ENCODE measurements around the gene COL8A1. TPM values are rescaled to one million over a fixed set of nuclear protein-coding genes. Genes with fewer than 3 reads are reported as not detected.

The COL8A1 gene
- total and polyA plus RNA-seq, 9 of the 15 experiments (the other 6 are each of a cell fraction or from before 2014, with no cell fraction given): 0.07 TPM; not detected in 8

DNA sequence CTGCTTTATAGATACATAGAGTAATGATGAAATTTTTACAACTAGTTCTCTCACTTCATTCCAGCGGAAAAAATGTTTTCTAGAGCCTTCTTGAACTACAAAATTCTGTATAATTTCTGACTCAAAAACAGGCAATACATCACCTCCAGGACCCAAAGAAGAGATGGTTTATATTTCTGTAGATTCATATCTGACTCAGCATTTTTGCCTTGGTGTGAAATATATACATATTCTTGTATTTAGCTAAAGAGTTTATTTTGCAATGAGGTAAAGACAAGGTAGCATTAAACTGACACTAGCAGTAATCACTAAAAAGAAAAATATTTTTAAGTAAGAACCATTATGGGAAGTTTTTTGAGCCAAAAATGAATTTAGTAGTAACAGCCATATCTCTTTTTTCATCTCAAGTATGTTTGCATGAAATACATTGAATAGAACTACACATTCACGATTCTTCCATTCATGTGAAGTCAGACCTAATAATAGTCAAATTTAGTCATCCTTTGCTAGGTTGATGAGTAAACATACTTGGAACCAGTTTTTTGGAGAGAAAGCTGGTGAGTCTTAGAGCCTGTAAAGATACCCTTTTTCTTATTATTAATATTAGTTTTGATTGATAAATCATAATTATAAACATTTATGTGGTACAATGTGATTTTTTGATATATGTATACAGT lies 31.6 kb downstream of the COL8A1 start:
- Histone ChIP-seq H3K27me3 (ENCODE audit: control insufficient read depth in 2 of 2, insufficient read depth in 2 of 2, low read length in 2 of 2) (no peaks in the 10 kb centered on the region), H3K4me1 (replicated peaks in 1 of 2; ENCODE audit: control insufficient read depth in 2 of 2, insufficient read depth in 2 of 2, low read length in 2 of 2) (no peaks in the 10 kb centered on the region), H3K27ac (ENCODE audit: extremely low read depth, low read depth, low read length) (no peak overlapping the region), H3K9me1 (ENCODE audit: control insufficient read depth, insufficient read depth, low read length) (no peaks in the 10 kb centered on the region), H4K20me1 (replicated peaks; ENCODE audit: control insufficient read depth, insufficient read depth, low read length) (no peaks in the 10 kb centered on the region), H3K4me2 (ENCODE audit: insufficient read depth, low read length) (no peak overlapping the region), H3K36me3 (ENCODE audit: control insufficient read depth, insufficient read depth, low read length) (no peaks in the 10 kb centered on the region), H3K9me3 (replicated peaks; ENCODE audit: control insufficient read depth, insufficient read depth, low read depth, low read length) (no peaks in the 10 kb centered on the region), H3K9ac (ENCODE audit: insufficient read depth in 1 of 2, low read depth in 2 of 2, low read length in 2 of 2) (no peak overlapping the region), H3K4me3 (no peak overlapping the region), H3K79me2 (ENCODE audit: control insufficient read depth, insufficient read depth, low read length) (no peaks in the 10 kb centered on the region), H2AFZ (ENCODE audit: low read depth, low read length) (no peak overlapping the region)
- in situ Hi-C loops (cut with MboI): no loop called here
- TF ChIP-seq MAFG (tag; conservative IDR thresholded peaks at IDR 0.05) (peak; percentile 68), MAFF (IDR thresholded peaks at IDR 0.05; ENCODE audit: low read length) (peak; percentile 77), MAFK (IDR thresholded peaks at IDR 0.05; ENCODE audit: low read length) (peak; percentile 82), ZNF165 (CRISPR knock-in tag; IDR thresholded peaks at IDR 0.05; ENCODE audit: borderline replicate concordance) (no peak), FIP1L1 (IDR thresholded peaks at IDR 0.05; ENCODE audit: low read depth, low read length, poor library complexity, severe bottlenecking) (no peak), ZNF282 (CRISPR knock-in tag; IDR thresholded peaks at IDR 0.05) (no peak), C11orf30 (IDR thresholded peaks at IDR 0.05; ENCODE audit: low read depth) (peak; percentile 66; the same call in 1 of the 2 replicates), ZNF316 (IDR thresholded peaks at IDR 0.05) (peak; percentile 80)
- intact Hi-C loops (cut with micrococcal nuclease): no loop called here
- WGBS (ENCODE audit: insufficient coverage, low coverage, missing lambda C conversion rate): 0% methylated on average over 2 of the region's 2 CpGs
- ATAC-seq (no peak), DNase-seq (ENCODE audit: extremely low read depth in 1 of 4, low spot score in 3 of 4) (no peak), FAIRE-seq (no peak)
- POLR2A ChIA-PET: no interaction called here
- CTCF ChIA-PET (ENCODE audit: low intra/inter-chr PET ratio): no interaction called here
- BruUV-seq (replicated peaks): no TSS peak
